ENCODE data around the gene XCL1. TPM values are rescaled to one million over a fixed set of nuclear protein-coding genes. Genes with fewer than 3 reads are reported as not detected.

The XCL1 gene
- total and polyA plus RNA-seq, 7 experiments from 2014 or later: 0.15 to 2.6 (median 0.88) TPM; not detected in 2

GRCh38 chr1:168565825-168566224, 10.6 kb upstream of the XCL1 start:
- peaks cover 0 to 49% (median 0%) of the 10 kb centered on the region in 5 donors for H3K27me3 Mint-ChIP-seq
- Histone ChIP-seq H3K27me3 (ENCODE audit: control insufficient read depth in 2 of 2, insufficient read depth in 2 of 2, low read length in 2 of 2) (no peaks in the 10 kb centered on the region), H3K9me3 (ENCODE audit: control insufficient read depth in 2 of 3, low read length in 3 of 3) (no peaks in the 10 kb centered on the region), H3K36me3 (ENCODE audit: control insufficient read depth in 2 of 3, insufficient read depth in 3 of 3, low read length in 3 of 3) (no peaks in the 10 kb centered on the region), H3K4me3 (ENCODE audit: low read length) (no peak overlapping the region), H3K4me1 (ENCODE audit: control insufficient read depth in 2 of 2, insufficient read depth in 2 of 2, low read length in 2 of 2) (no peaks in the 10 kb centered on the region), H3K27ac (ENCODE audit: low read depth, low read length) (no peak overlapping the region)
- intact Hi-C loops (cut with micrococcal nuclease): loop anchor here in 1 of 2 donors (10.0 kb wide), 1 partner anchor 51 kb away; no protein-coding TSS in a partner anchor
- H3K36me3 Mint-ChIP-seq: peaks cover 4 to 23% (median 7%) of the 10 kb centered on the region in 5 donors
- POLR2A ChIA-PET: interaction anchor here (1.1 kb wide), 1 partner anchor 60 kb away, joined by 3 read pairs; no protein-coding TSS in a partner anchor
- H3K9me3 Mint-ChIP-seq: peaks cover 0 to 15% (median 2%) of the 10 kb centered on the region in 11 donors
- CTCF ChIA-PET: interaction anchor here (0.8 to 1.5 kb wide), 2 partner anchors 9 to 126 kb away, joined by 3 read pairs; no protein-coding TSS in a partner anchor
- peaks cover 0 to 11% (median 0%) of the 10 kb centered on the region in 7 donors for H3K4me1 Mint-ChIP-seq
- no peak overlapping the region for H3K4me3 Mint-ChIP-seq
- DNase-seq (no peak), ATAC-seq (no peak)
- no peak overlapping the region for H3K27ac Mint-ChIP-seq

GRCh38 chr1:168567007-168567406, 9.4 kb upstream of the XCL1 start:
- Histone ChIP-seq H3K27ac (ENCODE audit: low read depth, low read length) (no peak overlapping the region), H3K4me1 (ENCODE audit: control insufficient read depth in 2 of 2, insufficient read depth in 2 of 2, low read length in 2 of 2) (no peaks in the 10 kb centered on the region), H3K36me3 (ENCODE audit: control insufficient read depth in 2 of 3, insufficient read depth in 3 of 3, low read length in 3 of 3) (no peaks in the 10 kb centered on the region), H3K4me3 (ENCODE audit: low read length) (no peak overlapping the region), H3K27me3 (ENCODE audit: control insufficient read depth in 2 of 2, insufficient read depth in 2 of 2, low read length in 2 of 2) (no peaks in the 10 kb centered on the region), H3K9me3 (ENCODE audit: control insufficient read depth in 2 of 3, low read length in 3 of 3) (no peaks in the 10 kb centered on the region)
- Mint-ChIP-seq H3K9me3 (peaks cover 0 to 12% (median 2%) of the 10 kb centered on the region in 11 donors), H3K27ac (no peak overlapping the region), H3K4me1 (peaks cover 0 to 7% (median 0%) of the 10 kb centered on the region in 7 donors), H3K4me3 (no peak overlapping the region), H3K27me3 (peaks cover 0 to 46% (median 0%) of the 10 kb centered on the region in 5 donors), H3K36me3 (peaks cover 0 to 19% (median 5%) of the 10 kb centered on the region in 5 donors)
- CTCF ChIA-PET: interaction anchor here (0.7 kb wide), 1 partner anchor 16 kb away, joined by 3 read pairs; no protein-coding TSS in a partner anchor
- intact Hi-C loops (cut with micrococcal nuclease): loop anchor here in 1 of 2 donors (10.0 kb wide), 1 partner anchor 52 kb away; no protein-coding TSS in a partner anchor
- DNase-seq: no peak
- POLR2A ChIA-PET: no interaction called here
- ATAC-seq: no peak

GRCh38 chr1:168567568-168567967, 8.8 kb upstream of the XCL1 start:
- no peaks in the 10 kb centered on the region for H3K4me1 ChIP-seq (ENCODE audit: control insufficient read depth in 2 of 2, insufficient read depth in 2 of 2, low read length in 2 of 2)
- ATAC-seq: no peak
- no peak overlapping the region for H3K4me3 ChIP-seq (ENCODE audit: low read length)
- no peak for DNase-seq
- intact Hi-C loops (cut with micrococcal nuclease): loop anchor here in 1 of 2 donors (10.0 kb wide), 1 partner anchor 53 kb away; no protein-coding TSS in a partner anchor
- no peaks in the 10 kb centered on the region for H3K9me3 ChIP-seq (ENCODE audit: control insufficient read depth in 2 of 3, low read length in 3 of 3)
- Mint-ChIP-seq H3K36me3 (peaks cover 0 to 20% (median 4%) of the 10 kb centered on the region in 5 donors), H3K4me1 (peaks cover 0 to 6% (median 0%) of the 10 kb centered on the region in 7 donors), H3K27me3 (peaks cover 0 to 46% (median 0%) of the 10 kb centered on the region in 5 donors), H3K4me3 (no peak overlapping the region), H3K9me3 (peaks cover 0 to 12% (median 2%) of the 10 kb centered on the region in 11 donors), H3K27ac (no peak overlapping the region)
- ChIA-PET POLR2A (no interaction called here), CTCF (interaction anchor here (0.7 kb wide), 1 partner anchor 16 kb away, joined by 3 read pairs; no protein-coding TSS in a partner anchor)
- no peaks in the 10 kb centered on the region for H3K36me3 ChIP-seq (ENCODE audit: control insufficient read depth in 2 of 3, insufficient read depth in 3 of 3, low read length in 3 of 3)
- no peaks in the 10 kb centered on the region for H3K27me3 ChIP-seq (ENCODE audit: control insufficient read depth in 2 of 2, insufficient read depth in 2 of 2, low read length in 2 of 2)
- no peak overlapping the region for H3K27ac ChIP-seq (ENCODE audit: low read depth, low read length)

- DNase-seq (no peak), ATAC-seq (no peak)
- Histone ChIP-seq H3K27ac (ENCODE audit: low read depth, low read length) (no peak overlapping the region), H3K27me3 (ENCODE audit: control insufficient read depth in 2 of 2, insufficient read depth in 2 of 2, low read length in 2 of 2) (no peaks in the 10 kb centered on the region), H3K4me3 (ENCODE audit: low read length) (no peak overlapping the region), H3K9me3 (ENCODE audit: control insufficient read depth in 2 of 3, low read length in 3 of 3) (no peaks in the 10 kb centered on the region), H3K4me1 (ENCODE audit: control insufficient read depth in 2 of 2, insufficient read depth in 2 of 2, low read length in 2 of 2) (no peaks in the 10 kb centered on the region), H3K36me3 (ENCODE audit: control insufficient read depth in 2 of 3, insufficient read depth in 3 of 3, low read length in 3 of 3) (no peaks in the 10 kb centered on the region)
- peaks cover 0 to 39% (median 0%) of the 10 kb centered on the region in 5 donors for H3K27me3 Mint-ChIP-seq
- ChIA-PET POLR2A (no interaction called here), CTCF (no interaction called here)
- intact Hi-C loops (cut with micrococcal nuclease): loop anchor here in 1 of 2 donors (10.0 kb wide), 1 partner anchor 54 kb away; no protein-coding TSS in a partner anchor
- H3K9me3 Mint-ChIP-seq: peaks cover 0 to 10% (median 0%) of the 10 kb centered on the region in 11 donors
- no peak overlapping the region for H3K4me3 Mint-ChIP-seq
- peaks cover 0 to 17% (median 3%) of the 10 kb centered on the region in 5 donors for H3K36me3 Mint-ChIP-seq
- peaks cover 0 to 9% (median 0%) of the 10 kb centered on the region in 7 donors for H3K4me1 Mint-ChIP-seq
- H3K27ac Mint-ChIP-seq: no peak overlapping the region
Observed at GRCh38 chr1:168568346-168568745, 8.1 kb upstream of the XCL1 start.

GRCh38 chr1:168570652-168571051, 5.8 kb upstream of the XCL1 start:
- DNase-seq (no peak), ATAC-seq (no peak)
- H3K27ac Mint-ChIP-seq: no peak overlapping the region
- CTCF ChIA-PET: interaction anchor here (0.7 to 1.2 kb wide), 2 partner anchors 130 to 228 kb away, joined by 4 to 6 read pairs; no protein-coding TSS in a partner anchor
- no peaks in the 10 kb centered on the region for H3K36me3 ChIP-seq (ENCODE audit: control insufficient read depth in 2 of 3, insufficient read depth in 3 of 3, low read length in 3 of 3)
- POLR2A ChIA-PET: no interaction called here
- no peak overlapping the region for H3K4me3 ChIP-seq (ENCODE audit: low read length)
- H3K4me1 Mint-ChIP-seq: peaks cover 1 to 19% (median 8%) of the 10 kb centered on the region in 7 donors
- H3K4me3 Mint-ChIP-seq: no peak overlapping the region
- H3K36me3 Mint-ChIP-seq: peaks cover 0 to 10% (median 0%) of the 10 kb centered on the region in 5 donors
- no peaks in the 10 kb centered on the region for H3K9me3 ChIP-seq (ENCODE audit: control insufficient read depth in 2 of 3, low read length in 3 of 3)
- intact Hi-C loops (cut with micrococcal nuclease): loop anchor here (5.0 kb wide), 2 partner anchors 33 to 38 kb away; no protein-coding TSS in a partner anchor
- H3K27ac ChIP-seq (ENCODE audit: low read depth, low read length): no peak overlapping the region
- peaks cover 0 to 2% (median 0%) of the 10 kb centered on the region in 11 donors for H3K9me3 Mint-ChIP-seq
- H3K4me1 ChIP-seq (ENCODE audit: control insufficient read depth in 2 of 2, insufficient read depth in 2 of 2, low read length in 2 of 2): peaks cover 0 to 4% of the 10 kb centered on the region in 2 donors
- H3K27me3 ChIP-seq (ENCODE audit: control insufficient read depth in 2 of 2, insufficient read depth in 2 of 2, low read length in 2 of 2): no peaks in the 10 kb centered on the region
- H3K27me3 Mint-ChIP-seq: peaks cover 0 to 26% (median 0%) of the 10 kb centered on the region in 5 donors

GRCh38 chr1:168572633-168573032, 3.8 kb upstream of the XCL1 start:
- no peaks in the 10 kb centered on the region for H3K27me3 ChIP-seq (ENCODE audit: control insufficient read depth in 2 of 2, insufficient read depth in 2 of 2, low read length in 2 of 2)
- H3K4me3 ChIP-seq (ENCODE audit: low read length): no peak overlapping the region
- H3K4me1 ChIP-seq (ENCODE audit: control insufficient read depth in 2 of 2, insufficient read depth in 2 of 2, low read length in 2 of 2): peaks cover 0 to 4% of the 10 kb centered on the region in 2 donors
- no peaks in the 10 kb centered on the region for H3K36me3 ChIP-seq (ENCODE audit: control insufficient read depth in 2 of 3, insufficient read depth in 3 of 3, low read length in 3 of 3)
- CTCF ChIA-PET: interaction anchor here (0.6 kb wide), 1 partner anchor 131 kb away, joined by 3 read pairs; no protein-coding TSS in a partner anchor
- peaks cover 3 to 26% (median 8%) of the 10 kb centered on the region in 7 donors for H3K4me1 Mint-ChIP-seq
- H3K27ac Mint-ChIP-seq: no peak overlapping the region
- POLR2A ChIA-PET: no interaction called here
- no peak overlapping the region for H3K27ac ChIP-seq (ENCODE audit: low read depth, low read length)
- DNase-seq (no peak), ATAC-seq (no peak)
- H3K36me3 Mint-ChIP-seq: peaks cover 0 to 12% (median 0%) of the 10 kb centered on the region in 5 donors
- no peak overlapping the region for H3K4me3 Mint-ChIP-seq
- intact Hi-C loops (cut with micrococcal nuclease): loop anchor here (5.0 kb wide), 2 partner anchors 35 to 40 kb away; no protein-coding TSS in a partner anchor
- H3K27me3 Mint-ChIP-seq: peaks cover 0 to 28% (median 0%) of the 10 kb centered on the region in 5 donors
- H3K9me3 ChIP-seq (ENCODE audit: control insufficient read depth in 2 of 3, low read length in 3 of 3): no peaks in the 10 kb centered on the region
- H3K9me3 Mint-ChIP-seq: peaks cover 0 to 2% (median 0%) of the 10 kb centered on the region in 11 donors
